Measurements from ENCODE around the gene PSMB7. TPM values are rescaled to one million over a fixed set of nuclear protein-coding genes. Genes with fewer than 3 reads are reported as not detected.

PSMB7 gene
- total RNA-seq, 2 donors from 2014 or later, result 145 to 147 TPM

DNA sequence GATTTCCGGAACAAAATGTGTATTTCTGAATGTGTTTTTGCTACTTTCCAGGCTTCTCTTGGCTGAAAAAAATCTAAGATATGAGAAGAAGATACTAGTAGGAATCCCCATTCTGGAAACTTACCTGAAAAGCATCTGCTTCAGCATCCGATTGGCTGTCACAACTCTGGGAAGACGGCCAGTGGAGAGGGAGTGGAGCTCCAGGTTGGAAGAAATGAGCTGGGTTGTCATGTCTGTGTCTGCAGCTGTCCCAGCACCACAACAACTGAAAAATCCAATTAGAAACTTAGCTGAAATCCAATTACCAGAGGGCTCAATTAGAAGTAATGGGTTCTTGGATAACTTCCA, 3.0 kb downstream of the PSMB7 start:
- ATAC-seq (no peak), DNase-seq (ENCODE audit: low spot score) (no peak)
- peaks cover 33% of the 10 kb centered on the region for H3K36me3 Mint-ChIP-seq
- peaks cover 22 to 30% of the 10 kb centered on the region in 2 donors for H3K4me1 Mint-ChIP-seq (ENCODE audit: low read depth in 2 of 2)
- H3K4me3 Mint-ChIP-seq, result no peak overlapping the region
- H3K9me3 Mint-ChIP-seq, result no peaks in the 10 kb centered on the region
- no peak overlapping the region for H3K27ac Mint-ChIP-seq
- no peaks in the 10 kb centered on the region for H3K27me3 Mint-ChIP-seq

DNA sequence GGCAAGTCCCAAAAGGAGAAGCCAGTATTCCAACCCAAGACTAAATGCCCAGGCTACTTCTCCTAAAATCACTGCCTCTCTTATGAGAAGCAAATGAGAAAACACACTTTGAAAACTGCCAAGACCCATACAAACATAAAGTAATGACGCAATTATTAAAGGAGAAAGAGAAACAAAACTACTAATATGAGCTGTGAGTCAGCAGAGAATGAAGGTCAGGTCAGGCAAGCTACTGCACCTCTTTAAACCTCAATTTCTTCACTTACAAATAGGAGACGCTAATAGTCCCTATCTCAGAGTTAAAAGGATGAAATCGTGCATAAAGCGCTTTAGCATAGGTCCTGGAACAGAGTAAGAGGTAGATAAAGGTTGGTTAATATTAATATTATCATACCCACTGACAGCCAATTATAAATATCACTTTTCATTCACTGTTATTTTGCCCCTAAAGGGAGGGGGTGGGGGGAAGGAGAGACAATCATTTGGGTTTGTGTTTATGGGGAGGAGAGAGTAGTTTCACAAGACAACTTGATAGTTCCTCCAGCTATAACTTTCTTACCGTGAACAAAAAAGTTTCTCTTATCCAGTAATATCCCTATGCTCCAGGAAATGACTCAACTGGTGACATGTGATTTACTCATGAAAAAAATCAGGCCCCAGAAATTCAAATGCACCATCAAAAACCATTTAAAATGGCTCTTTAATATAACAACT, 3.6 kb downstream of the PSMB7 start:
- no peaks in the 10 kb centered on the region for H3K27me3 Mint-ChIP-seq
- ATAC-seq (no peak), DNase-seq (ENCODE audit: low spot score) (no peak)
- H3K27ac Mint-ChIP-seq, result no peak overlapping the region
- peaks cover 23 to 30% of the 10 kb centered on the region in 2 donors for H3K4me1 Mint-ChIP-seq (ENCODE audit: low read depth in 2 of 2)
- H3K9me3 Mint-ChIP-seq, result no peaks in the 10 kb centered on the region
- no peak overlapping the region for H3K4me3 Mint-ChIP-seq
- H3K36me3 Mint-ChIP-seq, result peaks cover 33% of the 10 kb centered on the region

DNA sequence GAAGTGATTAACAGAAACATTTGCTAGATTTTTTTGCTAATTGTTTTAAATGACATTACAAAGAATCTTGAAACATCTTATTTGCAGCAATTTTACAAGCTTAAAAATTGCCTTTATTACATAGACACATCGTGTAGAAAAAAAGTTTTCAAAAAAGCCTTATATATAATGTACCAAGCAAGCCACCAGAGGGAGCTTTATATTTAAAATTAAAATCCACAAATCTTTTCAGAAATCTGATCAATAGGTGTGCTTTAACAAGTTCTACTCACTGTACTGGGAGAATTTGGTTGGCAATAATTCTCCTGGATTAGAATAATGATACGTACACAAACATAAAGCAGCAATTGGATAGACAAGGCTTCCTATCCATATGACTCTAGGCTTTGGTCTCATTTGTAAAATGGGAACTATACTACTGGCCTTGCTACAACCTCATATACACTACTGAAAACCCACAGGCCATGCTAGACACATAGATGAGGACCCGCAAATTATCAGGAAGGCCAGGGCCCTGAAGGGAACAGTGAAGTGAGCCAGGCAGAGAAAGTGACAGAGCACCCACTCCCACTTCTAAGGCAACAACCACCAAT, 4.8 kb downstream of the PSMB7 start:
- Mint-ChIP-seq H3K36me3 (peaks cover 31% of the 10 kb centered on the region), H3K27me3 (no peaks in the 10 kb centered on the region), H3K4me1 (ENCODE audit: low read depth in 2 of 2) (peaks cover 21 to 26% of the 10 kb centered on the region in 2 donors), H3K4me3 (no peak overlapping the region), H3K27ac (no peak overlapping the region), H3K9me3 (no peaks in the 10 kb centered on the region)
- ATAC-seq (no peak), DNase-seq (ENCODE audit: low spot score) (no peak)

DNA sequence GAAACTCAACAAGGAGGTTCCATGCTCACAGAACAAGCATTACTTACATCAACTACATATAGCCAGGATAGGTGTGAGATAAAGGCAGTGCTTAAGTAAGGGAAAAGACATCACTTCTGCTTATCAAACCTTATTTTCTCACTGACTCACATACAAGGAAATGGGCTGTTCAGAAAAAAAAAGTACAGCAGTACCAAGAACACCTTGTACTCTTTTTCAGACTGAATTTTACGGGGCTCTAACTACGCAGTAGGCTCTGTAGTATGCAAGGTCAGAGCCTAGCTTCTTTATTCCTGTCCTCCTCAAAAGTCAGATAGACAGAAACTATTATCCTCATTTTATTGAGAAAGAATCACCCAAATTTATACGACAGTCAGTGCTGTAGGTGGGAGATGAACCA, 5.8 kb downstream of the PSMB7 start:
- Mint-ChIP-seq H3K9me3 (no peaks in the 10 kb centered on the region), H3K4me3 (no peak overlapping the region), H3K27ac (no peak overlapping the region), H3K36me3 (peaks cover 27% of the 10 kb centered on the region), H3K27me3 (no peaks in the 10 kb centered on the region), H3K4me1 (ENCODE audit: low read depth in 2 of 2) (peaks cover 16 to 23% of the 10 kb centered on the region in 2 donors)
- ATAC-seq (no peak), DNase-seq (ENCODE audit: low spot score) (no peak)

DNA sequence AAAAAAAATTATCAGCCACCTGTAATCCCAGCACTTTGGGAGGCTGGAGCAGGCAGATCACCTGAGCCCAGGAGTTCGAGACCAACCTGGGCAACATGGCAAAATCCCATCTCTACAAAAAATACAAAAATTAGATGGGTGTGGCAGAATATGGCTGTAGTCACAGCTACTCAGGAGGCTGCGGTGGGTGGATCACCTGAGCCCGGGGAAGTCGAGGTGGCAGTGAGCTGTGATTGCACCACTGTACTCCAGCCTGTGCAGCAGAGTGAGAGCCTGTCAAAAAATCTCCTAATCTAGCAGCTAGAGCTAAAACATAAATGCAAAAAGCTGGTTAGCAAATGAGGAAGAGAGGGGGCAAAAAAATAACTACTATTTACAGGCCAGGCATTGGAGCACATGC, 12.0 kb downstream of the PSMB7 start:
- ATAC-seq, result no peak
- H3K36me3 Mint-ChIP-seq, result no peaks in the 10 kb centered on the region
- H3K4me1 Mint-ChIP-seq (ENCODE audit: low read depth in 2 of 2), result peaks cover 8 to 27% of the 10 kb centered on the region in 2 donors
- no peaks in the 10 kb centered on the region for H3K27me3 Mint-ChIP-seq
- no peak overlapping the region for H3K4me3 Mint-ChIP-seq
- H3K27ac Mint-ChIP-seq, result no peak overlapping the region
- H3K9me3 Mint-ChIP-seq, result no peaks in the 10 kb centered on the region
- DNase-seq (ENCODE audit: low spot score), result no peak

DNA sequence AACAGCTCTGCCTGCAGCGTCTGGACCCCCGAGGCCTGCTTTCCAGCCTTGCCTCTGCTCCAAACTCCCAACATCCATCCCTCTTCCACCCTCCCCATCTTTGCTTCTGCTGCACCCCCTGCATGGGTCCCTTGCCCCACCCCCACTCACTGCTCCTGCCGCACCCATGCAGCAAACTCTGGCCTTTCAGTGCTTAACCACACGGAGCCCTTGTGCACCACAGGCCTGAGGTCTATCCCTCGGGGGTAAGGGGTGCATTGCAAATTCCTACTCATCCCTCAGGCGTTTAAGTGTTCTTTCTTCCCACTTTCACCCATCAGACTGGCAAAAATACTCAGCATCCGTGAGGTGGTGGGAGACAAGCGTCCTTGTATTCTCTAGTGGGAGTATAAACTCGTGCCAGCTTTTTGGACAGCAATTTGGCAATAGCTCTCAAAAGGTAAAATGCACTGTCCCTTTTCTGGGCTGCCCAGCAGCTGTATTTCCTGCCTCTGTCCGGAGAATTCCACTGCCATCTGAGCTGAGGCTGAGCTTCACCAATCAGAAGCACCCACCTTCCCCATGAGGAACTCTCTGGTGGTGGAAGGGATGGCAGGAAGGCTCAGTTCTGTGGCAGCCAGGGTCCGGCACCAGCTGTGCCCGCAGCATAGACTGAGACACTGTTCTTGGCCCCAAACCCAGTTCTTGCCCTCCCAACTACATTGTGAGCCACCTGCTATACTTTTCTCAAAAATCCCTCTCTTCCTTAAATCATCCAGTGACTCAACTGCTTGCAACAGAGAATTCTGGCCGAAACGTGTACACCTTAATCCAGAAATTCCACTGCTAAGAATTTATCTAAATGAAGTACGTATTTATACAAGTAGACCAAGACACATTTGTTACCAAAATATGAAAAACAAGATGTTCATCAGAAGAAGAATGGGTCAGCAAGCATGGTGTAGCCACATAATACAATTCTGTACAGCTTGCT, 15.0 kb downstream of the PSMB7 start:
- DNase-seq (ENCODE audit: low spot score), result no peak
- peaks cover 6% of the 10 kb centered on the region for H3K36me3 Mint-ChIP-seq
- H3K4me3 Mint-ChIP-seq, result no peak overlapping the region
- no peaks in the 10 kb centered on the region for H3K27me3 Mint-ChIP-seq
- H3K27ac Mint-ChIP-seq, result no peak overlapping the region
- no peaks in the 10 kb centered on the region for H3K9me3 Mint-ChIP-seq
- no peak for ATAC-seq
- peaks cover 14 to 28% of the 10 kb centered on the region in 2 donors for H3K4me1 Mint-ChIP-seq (ENCODE audit: low read depth in 2 of 2)

DNA sequence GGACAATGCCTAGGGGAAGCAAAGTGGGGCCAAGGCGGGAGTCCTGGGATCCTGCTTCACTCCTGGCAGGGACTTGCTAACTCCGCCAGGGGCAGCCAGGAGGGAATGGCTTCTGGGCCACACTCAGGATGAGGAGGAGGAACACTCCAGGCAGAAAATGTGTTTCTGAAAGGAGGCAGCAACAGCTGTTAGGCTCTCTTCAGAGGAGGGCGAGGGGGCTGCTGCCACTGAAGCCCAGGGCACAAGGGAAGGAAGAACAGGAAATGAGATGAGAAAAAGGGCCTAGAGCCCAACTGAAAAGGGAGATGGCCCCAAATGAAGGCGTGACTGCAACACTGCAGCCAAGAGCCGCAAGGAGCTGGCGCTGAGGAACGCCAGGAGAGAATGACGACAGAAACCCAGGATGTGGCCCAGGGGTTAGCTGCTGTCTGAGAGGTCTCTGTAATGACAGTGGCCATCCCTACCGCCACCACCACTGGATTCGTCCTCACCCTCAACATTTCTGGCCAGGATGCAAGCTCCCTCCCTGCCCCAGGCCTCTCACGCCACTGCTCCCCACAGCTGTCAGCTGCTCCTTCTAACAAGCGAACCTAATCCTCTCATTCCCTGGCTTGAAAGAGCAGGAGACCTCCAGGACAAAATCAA, 15.8 kb downstream of the PSMB7 start:
- DNase-seq (ENCODE audit: low spot score), result no peak
- Mint-ChIP-seq H3K27me3 (no peaks in the 10 kb centered on the region), H3K27ac (no peak overlapping the region), H3K4me1 (ENCODE audit: low read depth in 2 of 2) (peaks cover 22 to 30% of the 10 kb centered on the region in 2 donors), H3K9me3 (no peaks in the 10 kb centered on the region), H3K4me3 (no peak overlapping the region), H3K36me3 (peaks cover 6% of the 10 kb centered on the region)
- ATAC-seq, result peak in 1 of 2 donors; percentile 32

DNA sequence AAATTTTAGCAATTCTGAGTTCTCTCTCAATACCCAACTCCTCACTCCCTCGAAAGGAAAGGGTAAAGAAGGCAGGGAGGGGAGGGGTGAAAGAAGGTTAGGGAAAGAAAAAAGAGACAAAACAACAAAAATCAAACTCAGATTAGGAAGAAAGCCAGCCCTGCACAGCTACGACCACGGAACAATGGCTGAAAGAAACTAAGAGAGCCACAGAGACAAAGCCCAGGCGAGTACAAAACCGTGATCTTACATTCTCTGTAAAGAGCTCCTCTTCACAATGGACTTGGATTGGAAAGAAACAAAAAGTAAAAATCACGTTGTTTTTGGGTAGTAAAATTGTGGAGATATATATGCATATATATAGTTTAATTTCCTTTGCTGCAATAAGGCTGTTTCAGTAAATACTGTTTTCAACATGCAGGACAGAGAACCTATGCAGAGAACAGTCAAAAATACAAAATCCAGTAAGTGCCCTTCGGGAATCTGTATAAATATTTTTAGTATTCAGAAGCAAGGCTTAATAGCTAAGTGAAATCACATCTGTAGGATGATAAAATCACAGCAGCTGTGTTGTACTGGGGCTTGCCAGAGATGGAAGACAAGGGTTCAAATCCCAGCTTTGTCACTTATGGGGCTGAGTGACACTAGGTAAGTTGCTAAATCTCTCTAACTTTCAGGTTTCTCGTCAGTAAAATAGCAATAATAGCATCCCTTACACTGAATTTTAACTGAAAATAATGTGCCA, 16.9 kb downstream of the PSMB7 start:
- H3K36me3 Mint-ChIP-seq, result peaks cover 6% of the 10 kb centered on the region

DNA sequence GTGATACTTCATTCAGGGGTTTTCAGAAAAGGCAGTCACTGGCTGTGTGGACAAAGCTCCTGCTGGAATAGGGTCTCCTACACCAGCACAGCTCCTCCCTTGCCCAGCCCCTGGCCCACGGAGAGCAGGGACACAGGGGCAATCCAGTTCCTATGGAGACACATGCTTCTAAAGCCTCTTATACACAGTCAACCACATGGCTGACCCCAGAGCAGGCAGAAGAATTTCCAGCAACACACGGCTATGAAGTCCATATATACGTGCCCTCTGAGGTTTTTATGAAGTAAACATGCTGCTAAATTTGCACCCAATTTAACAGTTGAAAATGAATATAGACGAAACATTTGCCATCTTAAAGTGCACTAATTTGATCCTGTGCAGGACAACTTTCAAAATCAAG, 19.4 kb downstream of the PSMB7 start:
- no peak for ATAC-seq
- DNase-seq (ENCODE audit: low spot score), result no peak
- peaks cover 36 to 42% of the 10 kb centered on the region in 2 donors for H3K4me1 Mint-ChIP-seq (ENCODE audit: low read depth in 2 of 2)
- H3K36me3 Mint-ChIP-seq, result peaks cover 6% of the 10 kb centered on the region
- no peaks in the 10 kb centered on the region for H3K9me3 Mint-ChIP-seq
- H3K27me3 Mint-ChIP-seq, result no peaks in the 10 kb centered on the region
- H3K27ac Mint-ChIP-seq, result no peak overlapping the region
- no peak overlapping the region for H3K4me3 Mint-ChIP-seq

More for the DNA sequence above, 16.9 kb downstream of the PSMB7 start:
- DNase-seq (ENCODE audit: low spot score) (no peak), ATAC-seq (no peak)
- H3K4me1 Mint-ChIP-seq (ENCODE audit: low read depth in 2 of 2), result peaks cover 28 to 33% of the 10 kb centered on the region in 2 donors
- H3K27me3 Mint-ChIP-seq, result no peaks in the 10 kb centered on the region
- no peak overlapping the region for H3K4me3 Mint-ChIP-seq
- no peaks in the 10 kb centered on the region for H3K9me3 Mint-ChIP-seq
- H3K27ac Mint-ChIP-seq, result no peak overlapping the region

DNA sequence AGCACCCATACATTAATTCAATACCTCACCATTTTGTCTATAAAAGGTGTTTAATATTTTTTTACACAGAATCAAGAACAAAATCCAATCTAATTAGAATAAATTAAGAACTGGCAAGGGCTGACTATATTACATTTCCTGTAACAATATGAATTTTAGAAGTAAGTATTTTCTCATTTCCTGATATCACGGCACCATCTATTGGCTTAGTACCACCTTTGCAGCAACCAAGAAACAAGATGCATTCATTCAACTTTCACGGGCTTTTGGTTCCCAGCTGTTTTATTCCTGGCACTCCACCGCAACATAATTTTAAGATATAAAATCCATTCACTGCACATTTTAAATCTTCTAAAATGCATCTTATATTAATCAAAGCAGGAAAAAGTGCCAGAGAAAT, 20.6 kb downstream of the PSMB7 start:
- no peak for ATAC-seq
- H3K27ac Mint-ChIP-seq, result peak overlapping the region; percentile 37 to 75
- no peak for DNase-seq (ENCODE audit: low spot score)
- H3K4me3 Mint-ChIP-seq, result peak overlapping the region; percentile 48
- peaks cover 6% of the 10 kb centered on the region for H3K36me3 Mint-ChIP-seq
- no peaks in the 10 kb centered on the region for H3K27me3 Mint-ChIP-seq
- H3K4me1 Mint-ChIP-seq (ENCODE audit: low read depth in 2 of 2), result peaks cover 32 to 51% of the 10 kb centered on the region in 2 donors
- no peaks in the 10 kb centered on the region for H3K9me3 Mint-ChIP-seq

DNA sequence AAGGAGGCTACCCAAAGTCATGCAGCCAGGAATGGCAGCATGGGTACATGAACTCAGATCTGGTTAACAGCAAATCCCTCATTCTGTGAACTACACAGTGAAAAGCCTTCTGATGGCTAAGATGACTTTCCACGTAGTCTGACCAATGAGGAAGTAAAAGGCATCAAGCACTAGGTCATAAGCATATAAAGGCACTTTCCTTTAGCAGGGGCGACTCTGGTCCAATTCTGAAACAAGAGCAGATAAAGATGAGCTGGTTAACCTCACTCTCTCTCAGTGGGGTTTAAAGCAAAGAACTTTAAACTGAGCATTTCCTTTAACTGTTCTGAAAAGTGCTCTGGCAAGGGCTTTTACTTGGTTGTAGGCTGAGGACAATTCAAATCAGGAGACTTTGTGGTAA, 21.1 kb downstream of the PSMB7 start:
- peak overlapping the region; percentile 48 for H3K4me3 Mint-ChIP-seq
- H3K36me3 Mint-ChIP-seq, result peaks cover 6% of the 10 kb centered on the region
- DNase-seq (ENCODE audit: low spot score), result no peak
- peaks cover 35 to 51% of the 10 kb centered on the region in 2 donors for H3K4me1 Mint-ChIP-seq (ENCODE audit: low read depth in 2 of 2)
- H3K9me3 Mint-ChIP-seq, result no peaks in the 10 kb centered on the region
- H3K27me3 Mint-ChIP-seq, result no peaks in the 10 kb centered on the region
- ATAC-seq, result peak; percentile 52 to 83
- H3K27ac Mint-ChIP-seq, result peak overlapping the region; percentile 37 to 75

DNA sequence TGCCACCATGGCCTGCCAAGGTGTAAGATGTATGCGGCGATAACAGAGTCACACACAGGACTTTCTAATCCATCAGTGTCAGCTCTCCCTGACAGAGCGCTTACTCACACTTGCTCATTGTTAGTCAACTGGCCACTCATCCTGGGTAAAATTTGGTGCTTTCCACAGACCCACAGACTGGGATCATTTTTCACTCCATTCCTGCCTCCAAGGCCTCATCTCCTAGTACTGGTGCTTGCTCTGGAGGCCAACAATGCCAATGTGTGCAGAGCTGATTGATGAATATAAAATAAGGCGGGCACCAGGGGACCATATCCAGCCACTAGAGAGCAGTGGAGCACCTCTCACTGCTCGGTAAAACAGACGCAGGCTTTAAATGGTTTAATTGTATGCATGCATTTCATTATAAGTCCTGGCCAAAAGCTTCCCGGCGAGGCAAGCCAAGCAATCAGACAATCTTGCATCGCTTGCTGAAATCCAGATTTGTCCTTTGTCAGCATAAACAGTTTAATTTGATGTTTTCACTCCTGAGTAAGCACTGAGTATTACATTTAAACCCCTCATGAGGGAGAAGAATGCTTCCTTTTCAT, 22.3 kb downstream of the PSMB7 start:
- peak overlapping the region; percentile 22 for H3K4me3 Mint-ChIP-seq
- ATAC-seq, result peak in 1 of 2 donors; percentile 40

More for the DNA sequence above, 22.3 kb downstream of the PSMB7 start:
- Mint-ChIP-seq H3K27me3 (no peaks in the 10 kb centered on the region), H3K36me3 (peaks cover 6% of the 10 kb centered on the region), H3K9me3 (no peaks in the 10 kb centered on the region), H3K4me1 (ENCODE audit: low read depth in 2 of 2) (peaks cover 39 to 58% of the 10 kb centered on the region in 2 donors), H3K27ac (no peak overlapping the region)
- DNase-seq (ENCODE audit: low spot score), result no peak
